ENCODE data around the gene ZP4.

DNA sequence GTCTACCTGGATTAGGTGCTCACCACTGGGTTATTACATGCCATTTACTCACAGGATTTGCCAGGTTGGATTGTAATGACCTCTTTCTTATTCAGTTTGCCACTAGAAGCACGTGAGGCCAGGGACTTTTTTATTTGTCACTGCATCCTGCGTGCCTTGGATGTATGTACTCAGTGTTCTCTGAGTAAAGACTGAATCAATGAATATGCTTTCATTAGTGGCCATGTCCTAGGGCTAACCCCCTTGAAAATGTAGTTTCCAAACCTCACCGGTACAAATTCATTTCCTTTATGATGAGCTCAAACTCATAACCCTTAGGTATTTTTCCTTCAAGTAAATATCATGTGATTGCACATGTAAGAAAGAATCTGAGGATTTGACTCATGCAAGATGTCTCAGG is 1.3 kb upstream of the ZP4 start:
- no peak for TF ChIP-seq EZH2 (IDR thresholded peaks at IDR 0.05; ENCODE audit: insufficient read depth, low read length)
- TF ChIP-seq, protein P1, sequence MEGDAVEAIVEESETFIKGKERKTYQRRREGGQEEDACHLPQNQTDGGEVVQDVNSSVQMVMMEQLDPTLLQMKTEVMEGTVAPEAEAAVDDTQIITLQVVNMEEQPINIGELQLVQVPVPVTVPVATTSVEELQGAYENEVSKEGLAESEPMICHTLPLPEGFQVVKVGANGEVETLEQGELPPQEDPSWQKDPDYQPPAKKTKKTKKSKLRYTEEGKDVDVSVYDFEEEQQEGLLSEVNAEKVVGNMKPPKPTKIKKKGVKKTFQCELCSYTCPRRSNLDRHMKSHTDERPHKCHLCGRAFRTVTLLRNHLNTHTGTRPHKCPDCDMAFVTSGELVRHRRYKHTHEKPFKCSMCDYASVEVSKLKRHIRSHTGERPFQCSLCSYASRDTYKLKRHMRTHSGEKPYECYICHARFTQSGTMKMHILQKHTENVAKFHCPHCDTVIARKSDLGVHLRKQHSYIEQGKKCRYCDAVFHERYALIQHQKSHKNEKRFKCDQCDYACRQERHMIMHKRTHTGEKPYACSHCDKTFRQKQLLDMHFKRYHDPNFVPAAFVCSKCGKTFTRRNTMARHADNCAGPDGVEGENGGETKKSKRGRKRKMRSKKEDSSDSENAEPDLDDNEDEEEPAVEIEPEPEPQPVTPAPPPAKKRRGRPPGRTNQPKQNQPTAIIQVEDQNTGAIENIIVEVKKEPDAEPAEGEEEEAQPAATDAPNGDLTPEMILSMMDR (IDR thresholded peaks at IDR 0.05; ENCODE audit: insufficient read depth, low read depth, low read length): no peak
